ENCODE measurements around the gene ZNF580.

The ZNF580 gene

GRCh38 chr19:55671054-55671378 lies 30.2 kb downstream of the ZNF580 start:
- TF ChIP-seq ZFX (IDR thresholded peaks at IDR 0.05; ENCODE audit: borderline replicate concordance): no peak

DNA sequence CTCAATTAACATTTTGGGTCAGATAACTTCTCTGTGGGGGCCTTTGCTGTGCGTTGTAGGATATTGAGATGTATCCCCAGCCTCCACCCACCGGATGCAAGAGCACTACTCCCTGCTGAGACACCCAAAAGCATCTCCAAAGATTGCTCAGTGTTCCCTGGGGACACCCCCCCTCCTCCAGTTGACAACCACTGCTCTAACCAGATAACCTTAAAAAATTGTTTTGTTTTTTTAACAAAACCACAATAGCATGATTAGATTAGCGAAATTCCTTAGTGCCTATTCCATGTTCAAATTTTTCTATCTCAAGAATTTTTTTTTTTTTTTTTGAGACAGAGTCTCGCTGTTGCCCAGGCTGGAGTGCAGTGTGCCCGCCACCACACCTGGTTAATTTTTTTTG lies 31.6 kb downstream of the ZNF580 start:
- H3K27ac ChIP-seq: no peak overlapping the region
- TF ChIP-seq ZFX (IDR thresholded peaks at IDR 0.05; ENCODE audit: borderline replicate concordance): no peak
- TF ChIP-seq, protein P1, sequence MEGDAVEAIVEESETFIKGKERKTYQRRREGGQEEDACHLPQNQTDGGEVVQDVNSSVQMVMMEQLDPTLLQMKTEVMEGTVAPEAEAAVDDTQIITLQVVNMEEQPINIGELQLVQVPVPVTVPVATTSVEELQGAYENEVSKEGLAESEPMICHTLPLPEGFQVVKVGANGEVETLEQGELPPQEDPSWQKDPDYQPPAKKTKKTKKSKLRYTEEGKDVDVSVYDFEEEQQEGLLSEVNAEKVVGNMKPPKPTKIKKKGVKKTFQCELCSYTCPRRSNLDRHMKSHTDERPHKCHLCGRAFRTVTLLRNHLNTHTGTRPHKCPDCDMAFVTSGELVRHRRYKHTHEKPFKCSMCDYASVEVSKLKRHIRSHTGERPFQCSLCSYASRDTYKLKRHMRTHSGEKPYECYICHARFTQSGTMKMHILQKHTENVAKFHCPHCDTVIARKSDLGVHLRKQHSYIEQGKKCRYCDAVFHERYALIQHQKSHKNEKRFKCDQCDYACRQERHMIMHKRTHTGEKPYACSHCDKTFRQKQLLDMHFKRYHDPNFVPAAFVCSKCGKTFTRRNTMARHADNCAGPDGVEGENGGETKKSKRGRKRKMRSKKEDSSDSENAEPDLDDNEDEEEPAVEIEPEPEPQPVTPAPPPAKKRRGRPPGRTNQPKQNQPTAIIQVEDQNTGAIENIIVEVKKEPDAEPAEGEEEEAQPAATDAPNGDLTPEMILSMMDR (IDR thresholded peaks at IDR 0.05): no peak

More at GRCh38 chr19:55671054-55671378, 30.2 kb downstream of the ZNF580 start:
- H3K27ac ChIP-seq: no peak overlapping the region

DNA sequence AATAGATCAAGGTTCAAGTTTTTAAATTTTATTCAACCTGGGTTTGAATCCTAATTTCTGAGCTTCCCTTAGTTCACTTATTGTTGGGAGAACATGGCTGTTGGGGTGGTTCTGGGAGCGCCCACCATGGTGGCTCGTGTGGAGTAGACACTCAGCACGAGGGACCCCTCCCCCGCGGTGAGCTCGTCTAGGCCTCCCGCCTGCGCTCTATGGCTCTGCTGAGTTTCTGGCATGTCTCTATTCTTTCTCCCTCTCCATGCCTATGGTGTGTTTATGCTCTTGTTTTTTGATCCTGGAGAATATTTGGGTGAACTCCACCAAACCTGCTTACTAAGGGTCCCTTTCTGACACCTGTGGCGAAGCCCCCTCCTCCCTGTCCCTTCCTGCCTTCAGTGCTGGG lies 32.7 kb downstream of the ZNF580 start:
- TF ChIP-seq, protein P1 (IDR thresholded peaks at IDR 0.05): no peak
- TF ChIP-seq ZFX (IDR thresholded peaks at IDR 0.05; ENCODE audit: borderline replicate concordance): no peak
- H3K27ac ChIP-seq: peak overlapping the region; percentile 78

- peak overlapping the region; percentile 78 for H3K27ac ChIP-seq
- no peak for TF ChIP-seq ZFX (IDR thresholded peaks at IDR 0.05; ENCODE audit: borderline replicate concordance)
- TF ChIP-seq, protein P1 (IDR thresholded peaks at IDR 0.05): no peak
These were observed 33.1 kb downstream of the ZNF580 start for GRCh38 chr19:55673889-55674288.

GRCh38 chr19:55674459-55674840 lies 33.6 kb downstream of the ZNF580 start:
- H3K27ac ChIP-seq: peak overlapping the region; percentile 78
- TF ChIP-seq, protein P1 (IDR thresholded peaks at IDR 0.05): no peak
- no peak for TF ChIP-seq ZFX (IDR thresholded peaks at IDR 0.05; ENCODE audit: borderline replicate concordance)

DNA sequence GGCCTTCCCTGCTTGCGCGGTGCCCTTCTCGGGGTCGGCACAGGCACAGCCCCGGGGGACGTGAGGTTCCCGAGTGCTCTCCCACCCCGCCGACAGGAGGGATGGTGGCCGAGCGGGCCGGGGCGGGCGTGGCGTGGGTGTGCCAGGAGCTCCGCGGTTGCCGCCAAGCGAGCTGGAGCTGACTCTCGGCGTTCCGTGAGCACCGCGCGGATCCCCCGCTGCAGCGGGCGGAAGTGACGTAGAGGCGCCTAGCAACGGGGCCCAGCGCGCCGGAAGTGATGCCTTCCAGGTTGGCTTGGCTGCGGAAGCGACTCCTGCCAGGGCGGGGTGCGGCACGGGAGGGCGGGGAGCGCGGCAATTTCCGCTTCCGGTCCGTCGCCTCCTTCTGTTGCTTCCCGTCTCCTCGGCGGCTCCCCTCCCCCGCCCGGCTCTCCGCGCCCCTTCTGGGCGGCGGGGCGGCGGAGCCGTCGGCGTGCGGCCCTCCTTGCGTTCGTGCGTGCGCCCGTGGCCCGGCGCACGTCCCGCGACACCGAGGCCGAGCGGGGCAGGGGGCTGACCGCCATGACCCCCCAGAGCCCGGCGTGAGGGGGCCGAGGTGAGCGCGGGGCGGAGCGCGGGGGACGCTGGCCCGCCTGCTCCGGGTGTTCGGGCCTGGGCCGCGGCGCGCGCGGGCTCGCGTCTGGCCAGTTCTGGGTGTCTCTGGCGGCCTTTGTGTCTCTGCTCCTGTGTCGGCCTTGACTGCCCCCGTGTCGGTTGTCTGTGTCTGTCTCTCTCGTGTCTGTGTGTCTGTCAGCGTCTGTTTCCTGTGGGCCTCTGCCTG lies 34.2 kb downstream of the ZNF580 start, which contains the start of gene EPN1:
TSS of gene EPN1 (plus strand) at position 386 of the 820 bp plus-strand sequence. CDS start 3,402 bp downstream, outside the sequence.
- TF ChIP-seq, protein P1 (IDR thresholded peaks at IDR 0.05): no peak
- peak within 1 kb of the TSS; percentile 78 for H3K27ac ChIP-seq

DNA sequence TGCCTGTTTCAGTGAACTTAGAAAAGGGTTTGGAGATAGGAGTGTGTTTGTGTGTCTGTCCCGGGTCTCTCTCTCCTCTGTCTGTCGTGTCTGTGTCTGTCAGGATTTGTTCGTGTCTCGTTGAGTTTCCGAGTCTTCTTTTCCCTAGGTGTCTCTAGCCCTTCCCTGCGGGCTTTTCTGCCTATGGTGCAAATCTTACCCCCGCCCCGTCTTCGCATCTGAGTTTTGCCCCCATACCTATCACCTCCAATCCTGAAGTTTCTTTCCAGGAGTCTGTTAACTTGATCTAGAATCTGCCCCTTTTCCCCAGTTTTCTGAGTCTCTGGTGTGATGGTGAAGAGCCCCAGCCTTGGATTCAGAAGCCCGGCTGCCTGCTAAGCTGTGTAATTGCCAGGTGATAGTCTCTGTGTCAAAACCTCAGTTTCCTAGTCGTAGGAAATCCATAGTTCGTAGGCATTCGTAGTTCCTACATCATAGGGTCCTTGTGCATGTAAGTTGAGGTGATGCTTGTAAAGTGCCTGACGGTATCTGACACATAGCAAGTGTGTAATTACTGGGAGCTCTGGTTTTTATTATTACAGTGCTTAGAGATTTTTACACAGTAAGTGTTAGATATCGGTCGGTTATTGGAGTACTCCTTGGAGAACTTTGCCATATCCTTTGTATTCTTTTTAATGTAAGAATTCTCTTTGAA lies 35.0 kb downstream of the ZNF580 start:
- peak overlapping the region; percentile 78 for H3K27ac ChIP-seq
- TF ChIP-seq, protein P1 (IDR thresholded peaks at IDR 0.05): no peak
- TF ChIP-seq ZFX (IDR thresholded peaks at IDR 0.05; ENCODE audit: borderline replicate concordance): no peak
